GM23338 (cell line): ENCODE results near the gene RABL2A. TPM values are rescaled to one million over a fixed set of nuclear protein-coding genes. Genes with fewer than 3 reads are reported as not detected.

Experiments
- ATAC-seq: fragments of 200-7000 bp; cut with Tn5 transposase; 3 replicates; pipeline ENCODE4 v1.9.1; 2020
- DNase-seq: peaks from one replicate; pipeline ENCODE4 v3.0.0-alpha.2; 2015; ENCODE audit warnings: low spot score
- H2AFZ ChIP-seq: fragments of 200-600 bp; sonication (generic); 2 replicates; pipeline ENCODE4 v1.8.0; 2016; ENCODE audit warnings: antibody characterized with exemption, mild to moderate bottlenecking, moderate library complexity
- H3F3A ChIP-seq: fragments of 200-600 bp; sonication (generic); replicated peaks from 2 replicates; pipeline ENCODE4 v1.8.0; 2017; ENCODE audit warnings: antibody characterized with exemption, mixed run types, low read depth
- H3K27ac ChIP-seq: fragments of 200-600 bp; sonication (generic); 2 replicates; pipeline ENCODE4 v1.6.1; 2016; ENCODE audit warnings: low read depth
- H3K27me3 ChIP-seq: fragments of 200-600 bp; sonication (generic); 2 replicates; pipeline ENCODE4 v1.8.0; 2016; ENCODE audit warnings: mild to moderate bottlenecking, mixed run types, moderate library complexity; ENCODE audit not compliant: insufficient read depth
- H3K36me3 ChIP-seq: fragments of 200-600 bp; sonication (generic); 2 replicates; pipeline ENCODE4 v1.8.0; 2016; ENCODE audit warnings: mild to moderate bottlenecking; ENCODE audit not compliant: insufficient read depth
- H3K4me1 ChIP-seq: fragments of 200-600 bp; sonication (generic); 2 replicates; pipeline ENCODE4 v1.8.0; 2016; ENCODE audit warnings: mild to moderate bottlenecking, moderate library complexity; ENCODE audit not compliant: insufficient read depth
- H3K4me2 ChIP-seq: fragments of 200-600 bp; sonication (generic); 2 replicates; pipeline ENCODE4 v1.7.1; 2017; ENCODE audit warnings: mixed run types
- H3K4me3 ChIP-seq: fragments of 200-600 bp; sonication (generic); 2 replicates; pipeline ENCODE4 v1.6.1; 2016; ENCODE audit warnings: mixed run types
- H3K79me2 ChIP-seq: fragments of 200-600 bp; sonication (generic); replicated peaks from 2 replicates; pipeline ENCODE4 v1.8.0; 2017; ENCODE audit warnings: mild to moderate bottlenecking; ENCODE audit not compliant: insufficient read depth
- H3K9me2 ChIP-seq: fragments of 200-600 bp; sonication (generic); 2 replicates; pipeline ENCODE4 v1.8.0; 2017; ENCODE audit not compliant: insufficient read depth
- H4K20me1 ChIP-seq: fragments of 200-600 bp; sonication (generic); replicated peaks from 2 replicates; pipeline ENCODE4 v1.8.0; 2017; ENCODE audit warnings: mild to moderate bottlenecking; ENCODE audit not compliant: insufficient read depth
- H3K27ac Mint-ChIP-seq: 2 replicates; pipeline ENCODE4 v1.8.0; 2020; ENCODE audit warnings: inconsistent platforms, mild to moderate bottlenecking, moderate library complexity, mixed read lengths
- H3K27me3 Mint-ChIP-seq: 3 replicates; pipeline ENCODE4 v1.8.0; 2022; ENCODE audit warnings: low read depth, mild to moderate bottlenecking, moderate library complexity, mixed read lengths, inconsistent platforms; ENCODE audit not compliant: insufficient read depth, poor library complexity
- H3K36me3 Mint-ChIP-seq: 3 replicates; pipeline ENCODE4 v1.8.0; 2021; ENCODE audit warnings: low read depth, mild to moderate bottlenecking, inconsistent platforms, moderate library complexity, mixed read lengths
- H3K4me1 Mint-ChIP-seq: 3 replicates; pipeline ENCODE4 v1.8.0; 2020; ENCODE audit warnings: mild to moderate bottlenecking, inconsistent platforms, mixed read lengths
- H3K4me3 Mint-ChIP-seq: 3 replicates; pipeline ENCODE4 v1.8.0; 2021; ENCODE audit warnings: moderate library complexity, mild to moderate bottlenecking, inconsistent platforms, mixed read lengths
- H3K9me3 Mint-ChIP-seq: 3 replicates; pipeline ENCODE4 v1.8.0; 2020; ENCODE audit warnings: moderate library complexity, mild to moderate bottlenecking, inconsistent platforms, mixed read lengths
- CREB1 ChIP-seq: fragments of 250-450 bp; sonication (Bioruptor Pico); IDR thresholded peaks from 2 replicates; pipeline ENCODE4 v1.5.0; 2020; ENCODE audit warnings: low read depth, mild to moderate bottlenecking, moderate library complexity
- EZH2phosphoT487 ChIP-seq: fragments of 200-600 bp; sonication (generic); IDR thresholded peaks from one replicate; pipeline ENCODE4 v1.8.1; 2018; ENCODE audit warnings: antibody characterized with exemption; ENCODE audit not compliant: unreplicated experiment
- JUNB ChIP-seq: IDR thresholded peaks from one replicate; pipeline ENCODE4 v1.6.1; 2016; ENCODE audit warnings: antibody characterized with exemption; ENCODE audit not compliant: unreplicated experiment
- NANOG ChIP-seq: IDR thresholded peaks from 2 replicates; pipeline ENCODE4 v1.6.1; 2016; ENCODE audit warnings: antibody characterized with exemption, borderline replicate concordance
- POLR2AphosphoS5 ChIP-seq: IDR thresholded peaks from 2 replicates; pipeline ENCODE4 v1.6.1; 2016; ENCODE audit warnings: antibody characterized with exemption, low read depth
- STAT1 ChIP-seq: IDR thresholded peaks from one replicate; pipeline ENCODE4 v1.6.1; 2016; ENCODE audit warnings: antibody characterized with exemption; ENCODE audit not compliant: unreplicated experiment
- ZNF331 ChIP-seq: fragments of 250-450 bp; sonication (Bioruptor Pico); IDR thresholded peaks from 2 replicates; pipeline ENCODE4 v1.5.0; 2020; ENCODE audit warnings: low read depth, mild to moderate bottlenecking, moderate library complexity
- polyA plus RNA-seq: library from polyadenylated mRNA; unstranded; fragments of >200 nt; fragmentation: Nextera tagmentation; extraction: Ambion mirVana; gene quantifications from 2 replicates; pipeline ENCODE4 v1.2.1, GENCODE V29; 2016
- total RNA-seq: library from RNA; depleted of rRNA; stranded (reverse); fragments of >200 nt; shearing (Covaris generic); gene quantifications from 2 replicates; pipeline ENCODE4 v1.2.3, GENCODE V29; 2014
- TF ChIP-seq, protein P1 (sequence below): IDR thresholded peaks from one replicate; pipeline ENCODE4 v1.6.1; 2018; ENCODE audit warnings: antibody characterized with exemption; ENCODE audit not compliant: unreplicated experiment
- TF ChIP-seq, protein P2 (sequence below): fragments of 250-450 bp; sonication (Bioruptor Pico); IDR thresholded peaks from 2 replicates; pipeline ENCODE4 v1.5.0; 2020; ENCODE audit warnings: mild to moderate bottlenecking, moderate library complexity
- TF ChIP-seq, protein P3 (sequence below), 2 experiments: fragments of 200-600 bp in 1 of 2; sonication (generic) in 1 of 2; conservative IDR thresholded peaks; 2 replicates each; pipeline versions ENCODE4 v1.5.1 to v1.6.1; 2016 to 2017; ENCODE audit warnings: antibody characterized with exemption in 2 of 2, low read depth in 2 of 2, mild to moderate bottlenecking in 2 of 2, moderate library complexity in 1 of 2
- TF ChIP-seq, protein P4 (sequence below): IDR thresholded peaks from 2 replicates; pipeline ENCODE4 v1.6.1; 2016; ENCODE audit warnings: antibody characterized with exemption

RABL2A gene
- total and polyA plus RNA-seq, 2 experiments from 2014 or later, result 3.7 to 4.1 TPM

DNA sequence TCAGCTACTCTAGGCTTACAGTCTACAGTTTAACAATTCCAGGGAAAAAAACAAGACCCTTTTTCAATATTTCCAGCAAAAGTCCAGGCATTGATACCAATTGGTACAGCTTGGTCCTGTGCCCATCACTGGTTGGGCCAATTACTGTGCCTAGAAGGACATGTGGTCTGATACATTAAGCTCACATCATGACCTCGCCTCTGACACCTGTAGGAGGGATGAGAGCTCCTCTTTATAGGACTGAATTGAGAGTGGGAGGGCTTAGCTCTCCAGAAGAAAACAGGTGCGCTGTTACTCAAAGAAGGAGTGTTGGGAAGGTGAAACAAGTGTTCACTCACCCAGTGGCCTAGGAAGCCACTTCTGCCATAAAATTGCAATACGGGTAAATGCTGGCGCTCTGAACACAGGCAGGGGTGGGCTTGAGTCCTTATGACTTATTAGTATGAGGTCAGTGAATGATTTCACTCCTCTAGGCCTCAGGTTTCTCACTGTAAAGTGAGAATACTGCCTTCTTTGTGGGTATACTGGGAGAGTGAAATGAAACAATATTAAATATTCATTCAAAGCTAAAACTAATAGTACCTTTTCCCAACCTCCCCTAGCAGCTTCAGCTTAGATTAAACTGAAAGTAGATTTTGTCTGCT, 49.7 kb downstream of the RABL2A start:
- Histone ChIP-seq H3K27me3 (peaks cover 93% of the 10 kb centered on the region), H3K4me3 (no peak overlapping the region), H3K4me2 (no peak overlapping the region), H3K4me1 (peaks cover 13% of the 10 kb centered on the region; the same call in 1 of the 2 replicates), H4K20me1 (no peaks in the 10 kb centered on the region; the same call in none of the 2 replicates), H3K79me2 (no peaks in the 10 kb centered on the region), H3K36me3 (no peaks in the 10 kb centered on the region), H3K9me2 (no peaks in the 10 kb centered on the region), H3F3A (no peaks in the 10 kb centered on the region), H2AFZ (no peak overlapping the region), H3K27ac (no peak overlapping the region)
- ATAC-seq, result no peak
- H3K27me3 Mint-ChIP-seq, result peaks cover 41% of the 10 kb centered on the region
- H3K4me3 Mint-ChIP-seq, result no peak overlapping the region
- H3K27ac Mint-ChIP-seq, result no peak overlapping the region
- H3K9me3 Mint-ChIP-seq, result peaks cover under 1% of the 10 kb centered on the region; the same call in 2 of the 3 replicates
- no peak for DNase-seq
- H3K36me3 Mint-ChIP-seq, result no peaks in the 10 kb centered on the region
- peaks cover 21% of the 10 kb centered on the region for H3K4me1 Mint-ChIP-seq
- TF ChIP-seq STAT1, result no peak
- no peak for TF ChIP-seq ZNF331 (CRISPR knock-in tag)
- TF ChIP-seq, protein P1, sequence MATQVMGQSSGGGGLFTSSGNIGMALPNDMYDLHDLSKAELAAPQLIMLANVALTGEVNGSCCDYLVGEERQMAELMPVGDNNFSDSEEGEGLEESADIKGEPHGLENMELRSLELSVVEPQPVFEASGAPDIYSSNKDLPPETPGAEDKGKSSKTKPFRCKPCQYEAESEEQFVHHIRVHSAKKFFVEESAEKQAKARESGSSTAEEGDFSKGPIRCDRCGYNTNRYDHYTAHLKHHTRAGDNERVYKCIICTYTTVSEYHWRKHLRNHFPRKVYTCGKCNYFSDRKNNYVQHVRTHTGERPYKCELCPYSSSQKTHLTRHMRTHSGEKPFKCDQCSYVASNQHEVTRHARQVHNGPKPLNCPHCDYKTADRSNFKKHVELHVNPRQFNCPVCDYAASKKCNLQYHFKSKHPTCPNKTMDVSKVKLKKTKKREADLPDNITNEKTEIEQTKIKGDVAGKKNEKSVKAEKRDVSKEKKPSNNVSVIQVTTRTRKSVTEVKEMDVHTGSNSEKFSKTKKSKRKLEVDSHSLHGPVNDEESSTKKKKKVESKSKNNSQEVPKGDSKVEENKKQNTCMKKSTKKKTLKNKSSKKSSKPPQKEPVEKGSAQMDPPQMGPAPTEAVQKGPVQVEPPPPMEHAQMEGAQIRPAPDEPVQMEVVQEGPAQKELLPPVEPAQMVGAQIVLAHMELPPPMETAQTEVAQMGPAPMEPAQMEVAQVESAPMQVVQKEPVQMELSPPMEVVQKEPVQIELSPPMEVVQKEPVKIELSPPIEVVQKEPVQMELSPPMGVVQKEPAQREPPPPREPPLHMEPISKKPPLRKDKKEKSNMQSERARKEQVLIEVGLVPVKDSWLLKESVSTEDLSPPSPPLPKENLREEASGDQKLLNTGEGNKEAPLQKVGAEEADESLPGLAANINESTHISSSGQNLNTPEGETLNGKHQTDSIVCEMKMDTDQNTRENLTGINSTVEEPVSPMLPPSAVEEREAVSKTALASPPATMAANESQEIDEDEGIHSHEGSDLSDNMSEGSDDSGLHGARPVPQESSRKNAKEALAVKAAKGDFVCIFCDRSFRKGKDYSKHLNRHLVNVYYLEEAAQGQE, result no peak
- TF ChIP-seq, protein P2, sequence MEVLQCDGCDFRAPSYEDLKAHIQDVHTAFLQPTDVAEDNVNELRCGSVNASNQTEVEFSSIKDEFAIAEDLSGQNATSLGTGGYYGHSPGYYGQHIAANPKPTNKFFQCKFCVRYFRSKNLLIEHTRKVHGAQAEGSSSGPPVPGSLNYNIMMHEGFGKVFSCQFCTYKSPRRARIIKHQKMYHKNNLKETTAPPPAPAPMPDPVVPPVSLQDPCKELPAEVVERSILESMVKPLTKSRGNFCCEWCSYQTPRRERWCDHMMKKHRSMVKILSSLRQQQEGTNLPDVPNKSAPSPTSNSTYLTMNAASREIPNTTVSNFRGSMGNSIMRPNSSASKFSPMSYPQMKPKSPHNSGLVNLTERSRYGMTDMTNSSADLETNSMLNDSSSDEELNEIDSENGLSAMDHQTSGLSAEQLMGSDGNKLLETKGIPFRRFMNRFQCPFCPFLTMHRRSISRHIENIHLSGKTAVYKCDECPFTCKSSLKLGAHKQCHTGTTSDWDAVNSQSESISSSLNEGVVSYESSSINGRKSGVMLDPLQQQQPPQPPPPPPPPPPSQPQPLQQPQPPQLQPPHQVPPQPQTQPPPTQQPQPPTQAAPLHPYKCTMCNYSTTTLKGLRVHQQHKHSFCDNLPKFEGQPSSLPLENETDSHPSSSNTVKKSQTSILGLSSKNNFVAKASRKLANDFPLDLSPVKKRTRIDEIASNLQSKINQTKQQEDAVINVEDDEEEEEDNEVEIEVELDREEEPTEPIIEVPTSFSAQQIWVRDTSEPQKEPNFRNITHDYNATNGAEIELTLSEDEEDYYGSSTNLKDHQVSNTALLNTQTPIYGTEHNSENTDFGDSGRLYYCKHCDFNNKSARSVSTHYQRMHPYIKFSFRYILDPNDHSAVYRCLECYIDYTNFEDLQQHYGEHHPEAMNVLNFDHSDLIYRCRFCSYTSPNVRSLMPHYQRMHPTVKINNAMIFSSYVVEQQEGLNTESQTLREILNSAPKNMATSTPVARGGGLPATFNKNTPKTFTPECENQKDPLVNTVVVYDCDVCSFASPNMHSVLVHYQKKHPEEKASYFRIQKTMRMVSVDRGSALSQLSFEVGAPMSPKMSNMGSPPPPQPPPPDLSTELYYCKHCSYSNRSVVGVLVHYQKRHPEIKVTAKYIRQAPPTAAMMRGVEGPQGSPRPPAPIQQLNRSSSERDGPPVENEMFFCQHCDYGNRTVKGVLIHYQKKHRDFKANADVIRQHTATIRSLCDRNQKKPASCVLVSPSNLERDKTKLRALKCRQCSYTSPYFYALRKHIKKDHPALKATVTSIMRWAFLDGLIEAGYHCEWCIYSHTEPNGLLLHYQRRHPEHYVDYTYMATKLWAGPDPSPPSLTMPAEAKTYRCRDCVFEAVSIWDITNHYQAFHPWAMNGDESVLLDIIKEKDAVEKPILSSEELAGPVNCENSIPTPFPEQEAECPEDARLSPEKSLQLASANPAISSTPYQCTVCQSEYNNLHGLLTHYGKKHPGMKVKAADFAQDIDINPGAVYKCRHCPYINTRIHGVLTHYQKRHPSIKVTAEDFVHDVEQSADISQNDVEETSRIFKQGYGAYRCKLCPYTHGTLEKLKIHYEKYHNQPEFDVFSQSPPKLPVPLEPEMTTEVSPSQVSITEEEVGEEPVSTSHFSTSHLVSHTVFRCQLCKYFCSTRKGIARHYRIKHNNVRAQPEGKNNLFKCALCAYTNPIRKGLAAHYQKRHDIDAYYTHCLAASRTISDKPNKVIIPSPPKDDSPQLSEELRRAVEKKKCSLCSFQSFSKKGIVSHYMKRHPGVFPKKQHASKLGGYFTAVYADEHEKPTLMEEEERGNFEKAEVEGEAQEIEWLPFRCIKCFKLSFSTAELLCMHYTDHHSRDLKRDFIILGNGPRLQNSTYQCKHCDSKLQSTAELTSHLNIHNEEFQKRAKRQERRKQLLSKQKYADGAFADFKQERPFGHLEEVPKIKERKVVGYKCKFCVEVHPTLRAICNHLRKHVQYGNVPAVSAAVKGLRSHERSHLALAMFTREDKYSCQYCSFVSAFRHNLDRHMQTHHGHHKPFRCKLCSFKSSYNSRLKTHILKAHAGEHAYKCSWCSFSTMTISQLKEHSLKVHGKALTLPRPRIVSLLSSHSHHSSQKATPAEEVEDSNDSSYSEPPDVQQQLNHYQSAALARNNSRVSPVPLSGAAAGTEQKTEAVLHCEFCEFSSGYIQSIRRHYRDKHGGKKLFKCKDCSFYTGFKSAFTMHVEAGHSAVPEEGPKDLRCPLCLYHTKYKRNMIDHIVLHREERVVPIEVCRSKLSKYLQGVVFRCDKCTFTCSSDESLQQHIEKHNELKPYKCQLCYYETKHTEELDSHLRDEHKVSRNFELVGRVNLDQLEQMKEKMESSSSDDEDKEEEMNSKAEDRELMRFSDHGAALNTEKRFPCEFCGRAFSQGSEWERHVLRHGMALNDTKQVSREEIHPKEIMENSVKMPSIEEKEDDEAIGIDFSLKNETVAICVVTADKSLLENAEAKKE (CRISPR knock-in tag), result no peak
- no peak for TF ChIP-seq CREB1 (CRISPR knock-in tag)
- no peak for TF ChIP-seq JUNB
- TF ChIP-seq NANOG, result no peak
- no peak for TF ChIP-seq POLR2AphosphoS5
- TF ChIP-seq, protein P3, sequence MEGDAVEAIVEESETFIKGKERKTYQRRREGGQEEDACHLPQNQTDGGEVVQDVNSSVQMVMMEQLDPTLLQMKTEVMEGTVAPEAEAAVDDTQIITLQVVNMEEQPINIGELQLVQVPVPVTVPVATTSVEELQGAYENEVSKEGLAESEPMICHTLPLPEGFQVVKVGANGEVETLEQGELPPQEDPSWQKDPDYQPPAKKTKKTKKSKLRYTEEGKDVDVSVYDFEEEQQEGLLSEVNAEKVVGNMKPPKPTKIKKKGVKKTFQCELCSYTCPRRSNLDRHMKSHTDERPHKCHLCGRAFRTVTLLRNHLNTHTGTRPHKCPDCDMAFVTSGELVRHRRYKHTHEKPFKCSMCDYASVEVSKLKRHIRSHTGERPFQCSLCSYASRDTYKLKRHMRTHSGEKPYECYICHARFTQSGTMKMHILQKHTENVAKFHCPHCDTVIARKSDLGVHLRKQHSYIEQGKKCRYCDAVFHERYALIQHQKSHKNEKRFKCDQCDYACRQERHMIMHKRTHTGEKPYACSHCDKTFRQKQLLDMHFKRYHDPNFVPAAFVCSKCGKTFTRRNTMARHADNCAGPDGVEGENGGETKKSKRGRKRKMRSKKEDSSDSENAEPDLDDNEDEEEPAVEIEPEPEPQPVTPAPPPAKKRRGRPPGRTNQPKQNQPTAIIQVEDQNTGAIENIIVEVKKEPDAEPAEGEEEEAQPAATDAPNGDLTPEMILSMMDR (conservative IDR thresholded peaks at IDR 0.05; ENCODE audit: low read depth in 2 of 2), result no peak
- TF ChIP-seq EZH2phosphoT487, result no peak
- TF ChIP-seq, protein P4, sequence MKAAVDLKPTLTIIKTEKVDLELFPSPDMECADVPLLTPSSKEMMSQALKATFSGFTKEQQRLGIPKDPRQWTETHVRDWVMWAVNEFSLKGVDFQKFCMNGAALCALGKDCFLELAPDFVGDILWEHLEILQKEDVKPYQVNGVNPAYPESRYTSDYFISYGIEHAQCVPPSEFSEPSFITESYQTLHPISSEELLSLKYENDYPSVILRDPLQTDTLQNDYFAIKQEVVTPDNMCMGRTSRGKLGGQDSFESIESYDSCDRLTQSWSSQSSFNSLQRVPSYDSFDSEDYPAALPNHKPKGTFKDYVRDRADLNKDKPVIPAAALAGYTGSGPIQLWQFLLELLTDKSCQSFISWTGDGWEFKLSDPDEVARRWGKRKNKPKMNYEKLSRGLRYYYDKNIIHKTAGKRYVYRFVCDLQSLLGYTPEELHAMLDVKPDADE, result no peak
